Skeletal muscle satellite cell (primary cell): ENCODE data around the gene NT5C.

ENCODE experiments used
- H3K27me3 ChIP-seq: 2 replicates; pipeline ENCODE4 v1.7.0; 2013; ENCODE audit warnings: low read length; ENCODE audit not compliant: control insufficient read depth, insufficient read depth
- H3K36me3 ChIP-seq: 2 replicates; pipeline ENCODE4 v1.7.0; 2013; ENCODE audit warnings: mild to moderate bottlenecking, control low read depth, low read length; ENCODE audit not compliant: insufficient read depth
- H3K4me1 ChIP-seq: 2 replicates; pipeline ENCODE4 v1.7.0; 2013; ENCODE audit warnings: low read length; ENCODE audit not compliant: control insufficient read depth, insufficient read depth
- H3K4me2 ChIP-seq: 2 replicates; pipeline ENCODE4 v1.7.0; 2013; ENCODE audit warnings: mild to moderate bottlenecking, low read length
- H3K4me3 ChIP-seq: 2 replicates; pipeline ENCODE4 v1.7.0; 2013; ENCODE audit warnings: low read length
- H3K9ac ChIP-seq: 2 replicates; pipeline ENCODE4 v1.7.0; 2013; ENCODE audit warnings: mild to moderate bottlenecking, low read depth, low read length, moderate library complexity
- H3K9me3 ChIP-seq: replicated peaks from 2 replicates; pipeline ENCODE4 v1.7.0; 2013; ENCODE audit warnings: mild to moderate bottlenecking, control low read depth, low read length

Gene NT5C

GRCh38 chr17:75099881-75100595, 31.5 kb downstream of the NT5C start:
- Histone ChIP-seq H3K4me2 (no peak overlapping the region), H3K27me3 (peaks cover 11% of the 10 kb centered on the region), H3K4me1 (peaks cover 8% of the 10 kb centered on the region), H3K9ac (no peak overlapping the region), H3K4me3 (no peak overlapping the region), H3K9me3 (no peaks in the 10 kb centered on the region), H3K36me3 (no peaks in the 10 kb centered on the region)

GRCh38 chr17:75098861-75099260, 32.7 kb downstream of the NT5C start:
- Histone ChIP-seq H3K9ac (no peak overlapping the region), H3K36me3 (no peaks in the 10 kb centered on the region)

GRCh38 chr17:75097865-75098264, 33.7 kb downstream of the NT5C start:
- no peak overlapping the region for H3K9ac ChIP-seq

More at GRCh38 chr17:75098861-75099260, 32.7 kb downstream of the NT5C start:
- peaks cover 8% of the 10 kb centered on the region for H3K4me1 ChIP-seq
- no peaks in the 10 kb centered on the region for H3K9me3 ChIP-seq
- H3K27me3 ChIP-seq = peaks cover 8% of the 10 kb centered on the region
- H3K4me3 ChIP-seq = no peak overlapping the region
- H3K4me2 ChIP-seq = no peak overlapping the region

GRCh38 chr17:75096082-75096625, 35.4 kb downstream of the NT5C start:
- Histone ChIP-seq H3K9ac (no peak overlapping the region), H3K4me2 (peak overlapping the region; percentile 50), H3K4me3 (peak overlapping the region; percentile 27), H3K4me1 (peaks cover 10% of the 10 kb centered on the region), H3K36me3 (no peaks in the 10 kb centered on the region), H3K27me3 (peaks cover 3% of the 10 kb centered on the region), H3K9me3 (no peaks in the 10 kb centered on the region)

More at GRCh38 chr17:75097865-75098264, 33.7 kb downstream of the NT5C start:
- Histone ChIP-seq H3K9me3 (no peaks in the 10 kb centered on the region), H3K4me3 (no peak overlapping the region), H3K27me3 (peaks cover 8% of the 10 kb centered on the region), H3K36me3 (no peaks in the 10 kb centered on the region), H3K4me1 (peaks cover 8% of the 10 kb centered on the region), H3K4me2 (no peak overlapping the region)

- Histone ChIP-seq H3K9ac (no peak overlapping the region), H3K4me2 (no peak overlapping the region), H3K4me1 (peaks cover 14% of the 10 kb centered on the region), H3K4me3 (no peak overlapping the region), H3K36me3 (no peaks in the 10 kb centered on the region), H3K27me3 (no peaks in the 10 kb centered on the region), H3K9me3 (no peaks in the 10 kb centered on the region)
These were observed 36.6 kb downstream of the NT5C start for GRCh38 chr17:75094871-75095399.

GRCh38 chr17:75093548-75094158, 37.9 kb downstream of the NT5C start:
- Histone ChIP-seq H3K9ac (no peak overlapping the region), H3K4me1 (peaks cover 20% of the 10 kb centered on the region)

GRCh38 chr17:75091855-75092327, 39.7 kb downstream of the NT5C start:
- Histone ChIP-seq H3K4me2 (no peak overlapping the region), H3K4me3 (no peak overlapping the region), H3K9ac (no peak overlapping the region), H3K9me3 (no peaks in the 10 kb centered on the region), H3K27me3 (no peaks in the 10 kb centered on the region), H3K36me3 (no peaks in the 10 kb centered on the region), H3K4me1 (peaks cover 38% of the 10 kb centered on the region)

More at GRCh38 chr17:75093548-75094158, 37.9 kb downstream of the NT5C start:
- no peaks in the 10 kb centered on the region for H3K36me3 ChIP-seq
- H3K27me3 ChIP-seq = no peaks in the 10 kb centered on the region
- no peak overlapping the region for H3K4me2 ChIP-seq
- H3K9me3 ChIP-seq = no peaks in the 10 kb centered on the region
- no peak overlapping the region for H3K4me3 ChIP-seq

- Histone ChIP-seq H3K36me3 (no peaks in the 10 kb centered on the region), H3K9me3 (no peaks in the 10 kb centered on the region), H3K27me3 (no peaks in the 10 kb centered on the region), H3K4me2 (no peak overlapping the region), H3K9ac (no peak overlapping the region), H3K4me1 (peaks cover 34% of the 10 kb centered on the region), H3K4me3 (no peak overlapping the region)
These were observed 40.4 kb downstream of the NT5C start for GRCh38 chr17:75090871-75091854.

GRCh38 chr17:75088465-75089417, 42.8 kb downstream of the NT5C start:
- Histone ChIP-seq H3K4me2 (peak overlapping the region; percentile 71), H3K4me3 (no peak overlapping the region), H3K27me3 (no peaks in the 10 kb centered on the region), H3K9me3 (no peaks in the 10 kb centered on the region), H3K9ac (peak overlapping the region; percentile 60), H3K36me3 (no peaks in the 10 kb centered on the region), H3K4me1 (peaks cover 39% of the 10 kb centered on the region)
